ENCODE data around the gene KLK7. TPM values are rescaled to one million over a fixed set of nuclear protein-coding genes. Genes with fewer than 3 reads are reported as not detected.

Gene KLK7
- total and polyA plus RNA-seq, 10 of the 15 experiments (the other 5 are each of a cell fraction or from before 2014, with no cell fraction given), result not detected

DNA sequence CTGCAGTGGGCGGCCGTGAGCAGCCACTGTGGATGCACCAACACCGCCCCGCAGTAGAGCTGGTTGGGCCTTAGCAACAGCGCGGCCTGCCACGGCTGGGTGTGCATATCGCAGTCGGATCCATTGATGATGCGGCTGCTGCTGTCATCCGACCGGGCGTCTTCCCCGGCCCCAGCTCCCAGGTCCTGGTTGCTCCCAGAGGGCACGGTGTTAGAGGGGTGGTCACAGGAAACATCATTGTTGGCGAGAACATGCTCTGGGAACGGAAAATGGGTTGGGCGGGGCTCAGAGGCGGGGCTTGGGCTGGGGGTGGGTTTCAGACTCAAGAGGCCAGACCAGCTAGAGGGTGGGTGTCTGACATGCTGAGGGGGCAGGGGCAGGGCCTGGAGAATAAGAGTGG lies 33.9 kb downstream of the KLK7 start:
- Histone ChIP-seq H3K4me2 (ENCODE audit: control insufficient read depth, insufficient read depth) (no peak overlapping the region), H3K4me3 (no peak overlapping the region), H3K27ac (ENCODE audit: control insufficient read depth, insufficient read depth) (no peak overlapping the region), H3K79me2 (ENCODE audit: control insufficient read depth, insufficient read depth, low read length) (no peaks in the 10 kb centered on the region), H2AFZ (ENCODE audit: control insufficient read depth, low read depth, low read length) (no peak overlapping the region), H3K9me3 (replicated peaks; ENCODE audit: control insufficient read depth, insufficient read depth, low read length) (no peaks in the 10 kb centered on the region), H3K9ac (ENCODE audit: control insufficient read depth, insufficient read depth, low read length) (no peak overlapping the region), H4K20me1 (ENCODE audit: control insufficient read depth, insufficient read depth) (no peaks in the 10 kb centered on the region), H3K36me3 (ENCODE audit: control insufficient read depth in 2 of 2, insufficient read depth in 2 of 2, low read length in 1 of 2) (no peaks in the 10 kb centered on the region), H3K4me1 (ENCODE audit: control insufficient read depth, insufficient read depth, low read length) (no peaks in the 10 kb centered on the region), H3K27me3 (replicated peaks in 1 of 2; ENCODE audit: control insufficient read depth in 2 of 2, insufficient read depth in 2 of 2, low read length in 1 of 2) (peaks cover 0 to under 1% of the 10 kb centered on the region in 2 experiments; a peak in 1 of 4 replicates)
- intact Hi-C loops (cut with micrococcal nuclease; ENCODE audit: unreplicated experiment) (no loop called here), in situ Hi-C loops (cut with MboI) (no loop called here)
- TF ChIP-seq SMC3 (IDR thresholded peaks at IDR 0.05; ENCODE audit: borderline replicate concordance, low read length) (no peak), MEF2B (IDR thresholded peaks at IDR 0.05; ENCODE audit: partially characterized antibody, poor library complexity, severe bottlenecking) (no peak), POLR2A (IDR thresholded peaks at IDR 0.05; ENCODE audit: low read depth, low read length) (no peak)
- TF ChIP-seq, protein P1, sequence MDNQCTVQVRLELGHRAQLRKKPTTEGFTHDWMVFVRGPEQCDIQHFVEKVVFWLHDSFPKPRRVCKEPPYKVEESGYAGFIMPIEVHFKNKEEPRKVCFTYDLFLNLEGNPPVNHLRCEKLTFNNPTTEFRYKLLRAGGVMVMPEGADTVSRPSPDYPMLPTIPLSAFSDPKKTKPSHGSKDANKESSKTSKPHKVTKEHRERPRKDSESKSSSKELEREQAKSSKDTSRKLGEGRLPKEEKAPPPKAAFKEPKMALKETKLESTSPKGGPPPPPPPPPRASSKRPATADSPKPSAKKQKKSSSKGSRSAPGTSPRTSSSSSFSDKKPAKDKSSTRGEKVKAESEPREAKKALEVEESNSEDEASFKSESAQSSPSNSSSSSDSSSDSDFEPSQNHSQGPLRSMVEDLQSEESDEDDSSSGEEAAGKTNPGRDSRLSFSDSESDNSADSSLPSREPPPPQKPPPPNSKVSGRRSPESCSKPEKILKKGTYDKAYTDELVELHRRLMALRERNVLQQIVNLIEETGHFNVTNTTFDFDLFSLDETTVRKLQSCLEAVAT (IDR thresholded peaks at IDR 0.05), result no peak
- TF ChIP-seq, protein P2, sequence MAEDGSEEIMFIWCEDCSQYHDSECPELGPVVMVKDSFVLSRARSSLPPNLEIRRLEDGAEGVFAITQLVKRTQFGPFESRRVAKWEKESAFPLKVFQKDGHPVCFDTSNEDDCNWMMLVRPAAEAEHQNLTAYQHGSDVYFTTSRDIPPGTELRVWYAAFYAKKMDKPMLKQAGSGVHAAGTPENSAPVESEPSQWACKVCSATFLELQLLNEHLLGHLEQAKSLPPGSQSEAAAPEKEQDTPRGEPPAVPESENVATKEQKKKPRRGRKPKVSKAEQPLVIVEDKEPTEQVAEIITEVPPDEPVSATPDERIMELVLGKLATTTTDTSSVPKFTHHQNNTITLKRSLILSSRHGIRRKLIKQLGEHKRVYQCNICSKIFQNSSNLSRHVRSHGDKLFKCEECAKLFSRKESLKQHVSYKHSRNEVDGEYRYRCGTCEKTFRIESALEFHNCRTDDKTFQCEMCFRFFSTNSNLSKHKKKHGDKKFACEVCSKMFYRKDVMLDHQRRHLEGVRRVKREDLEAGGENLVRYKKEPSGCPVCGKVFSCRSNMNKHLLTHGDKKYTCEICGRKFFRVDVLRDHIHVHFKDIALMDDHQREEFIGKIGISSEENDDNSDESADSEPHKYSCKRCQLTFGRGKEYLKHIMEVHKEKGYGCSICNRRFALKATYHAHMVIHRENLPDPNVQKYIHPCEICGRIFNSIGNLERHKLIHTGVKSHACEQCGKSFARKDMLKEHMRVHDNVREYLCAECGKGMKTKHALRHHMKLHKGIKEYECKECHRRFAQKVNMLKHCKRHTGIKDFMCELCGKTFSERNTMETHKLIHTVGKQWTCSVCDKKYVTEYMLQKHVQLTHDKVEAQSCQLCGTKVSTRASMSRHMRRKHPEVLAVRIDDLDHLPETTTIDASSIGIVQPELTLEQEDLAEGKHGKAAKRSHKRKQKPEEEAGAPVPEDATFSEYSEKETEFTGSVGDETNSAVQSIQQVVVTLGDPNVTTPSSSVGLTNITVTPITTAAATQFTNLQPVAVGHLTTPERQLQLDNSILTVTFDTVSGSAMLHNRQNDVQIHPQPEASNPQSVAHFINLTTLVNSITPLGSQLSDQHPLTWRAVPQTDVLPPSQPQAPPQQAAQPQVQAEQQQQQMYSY (CRISPR knock-in tag; IDR thresholded peaks at IDR 0.05), result no peak
- TF ChIP-seq, protein P3, sequence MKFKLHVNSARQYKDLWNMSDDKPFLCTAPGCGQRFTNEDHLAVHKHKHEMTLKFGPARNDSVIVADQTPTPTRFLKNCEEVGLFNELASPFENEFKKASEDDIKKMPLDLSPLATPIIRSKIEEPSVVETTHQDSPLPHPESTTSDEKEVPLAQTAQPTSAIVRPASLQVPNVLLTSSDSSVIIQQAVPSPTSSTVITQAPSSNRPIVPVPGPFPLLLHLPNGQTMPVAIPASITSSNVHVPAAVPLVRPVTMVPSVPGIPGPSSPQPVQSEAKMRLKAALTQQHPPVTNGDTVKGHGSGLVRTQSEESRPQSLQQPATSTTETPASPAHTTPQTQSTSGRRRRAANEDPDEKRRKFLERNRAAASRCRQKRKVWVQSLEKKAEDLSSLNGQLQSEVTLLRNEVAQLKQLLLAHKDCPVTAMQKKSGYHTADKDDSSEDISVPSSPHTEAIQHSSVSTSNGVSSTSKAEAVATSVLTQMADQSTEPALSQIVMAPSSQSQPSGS (IDR thresholded peaks at IDR 0.05; ENCODE audit: low read length), result no peak
- WGBS (ENCODE audit: insufficient coverage, insufficient replicate concordance, low lambda C conversion rate, missing lambda C conversion rate), result 78% methylated on average over 19 of the region's 19 CpGs
- POLR2A ChIA-PET, result no interaction called here
- FAIRE-seq (no peak), ATAC-seq (no peak), DNase-seq (ENCODE audit: low read depth, low spot score) (no peak)
- CTCF ChIA-PET, result no interaction called here
- no TSS peak for BruUV-seq (replicated peaks)
- SMC1A ChIA-PET (ENCODE audit: uncharacterized antibody, unreplicated experiment), result no interaction called here
- RAD21 ChIA-PET (ENCODE audit: unreplicated experiment), result no interaction called here
